Prostate gland (tissue), 2 donors: ENCODE data around the gene EDRF1.

Source experiments
- CTCF ChIP-seq, 4 experiments: fragments of 200-600 bp in 2 of 4; fragments of 450-650 bp in 2 of 4; sonication (generic) in 2 of 4; IDR thresholded peaks; 1 replicate in 3 of 4; 2 replicates in 1 of 4; pipeline ENCODE4 v1.5.1; 2016 to 2019; ENCODE audit warnings: antibody characterized with exemption in 4 of 4, mild to moderate bottlenecking in 2 of 4, moderate library complexity in 2 of 4
- POLR2A ChIP-seq: fragments of 450-650 bp; IDR thresholded peaks from one replicate; pipeline ENCODE4 v1.6.1; 2016; ENCODE audit warnings: antibody characterized with exemption, mild to moderate bottlenecking
- POLR2AphosphoS5 ChIP-seq: sonication (generic); formaldehyde crosslinking; IDR thresholded peaks from one replicate; pipeline ENCODE4 v1.6.1; 2017; ENCODE audit warnings: antibody characterized with exemption

DNA sequence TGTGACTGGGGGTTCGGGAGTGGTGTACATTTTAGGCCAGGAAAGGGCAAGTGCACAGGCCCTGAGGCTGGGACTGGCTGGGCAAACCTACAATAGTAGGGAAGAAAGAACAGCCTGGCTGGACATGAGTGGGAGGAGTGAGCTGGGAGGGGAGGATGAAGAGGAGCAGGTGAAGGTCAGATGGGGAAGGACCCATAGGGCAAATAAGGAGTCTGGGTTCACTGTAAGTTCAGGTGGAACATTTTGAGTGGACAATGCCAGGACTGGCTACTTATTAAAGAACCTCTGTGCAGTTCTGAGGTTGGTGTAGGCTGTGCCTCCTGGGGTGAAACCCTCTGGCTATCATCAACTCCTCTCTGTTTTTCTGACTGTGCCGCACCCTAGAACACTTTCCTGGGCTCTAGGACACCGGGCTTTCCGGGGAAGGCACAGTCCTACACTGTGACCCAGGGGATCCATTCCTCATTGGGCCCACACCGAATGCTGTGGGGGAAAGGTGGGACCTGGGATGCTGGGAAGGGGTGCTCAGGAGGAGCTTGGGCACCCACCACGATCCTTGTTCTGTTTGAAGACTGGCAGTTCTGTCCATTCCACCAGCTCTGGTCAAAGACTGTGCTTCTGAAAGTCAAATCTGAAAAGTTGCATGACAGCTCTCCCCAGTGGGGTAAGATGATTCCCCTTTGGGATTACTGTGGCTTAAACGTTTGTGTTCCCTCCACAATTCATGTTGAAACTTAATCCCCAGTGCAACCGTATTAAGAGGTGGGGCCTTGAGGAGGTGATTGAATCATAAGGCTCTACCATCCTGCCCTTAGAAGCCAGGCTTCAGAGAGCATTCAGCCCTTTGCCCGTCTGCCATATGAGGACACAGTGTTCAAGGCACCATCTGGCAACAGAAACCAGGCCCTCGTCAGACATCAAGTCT, 60.2 kb downstream of the EDRF1 start:
- no peak for TF ChIP-seq CTCF (IDR thresholded peaks at IDR 0.05)
- no peak for TF ChIP-seq POLR2A
- no peak for TF ChIP-seq POLR2AphosphoS5
